LNCAP (cell line): ENCODE data around the gene LENG8.

ENCODE experiments used
- TF ChIP-seq, protein P1 (sequence below): fragments of 450-650 bp; IDR thresholded peaks from 2 replicates; pipeline ENCODE4 v1.5.1; 2017; ENCODE audit warnings: mild to moderate bottlenecking

Gene LENG8

DNA sequence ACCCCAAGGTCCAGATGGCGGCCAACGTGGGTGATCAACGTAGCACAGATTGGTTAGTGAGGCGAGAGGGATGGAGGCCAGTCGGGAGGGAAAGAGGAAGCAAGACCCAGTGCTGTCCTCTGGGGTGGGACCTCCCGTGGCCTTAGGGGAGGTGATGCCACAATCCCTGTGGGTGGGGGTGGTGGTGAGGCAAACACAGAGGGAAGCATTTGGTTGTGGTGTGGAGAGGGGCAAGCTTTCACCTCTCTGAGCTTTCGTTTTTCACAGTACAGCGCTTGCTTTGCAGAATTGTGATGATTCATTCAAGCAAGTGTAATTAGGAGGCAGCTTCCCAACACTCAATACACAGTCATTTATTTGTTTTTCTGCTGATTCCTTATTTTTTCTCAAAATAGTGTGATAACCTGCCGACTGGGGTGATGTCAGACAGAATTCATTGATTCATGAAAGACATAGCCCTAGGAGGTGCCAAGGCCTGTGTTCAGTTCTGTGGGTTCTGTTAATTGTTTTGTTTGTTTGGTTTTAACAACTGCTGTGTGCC is 2.4 kb downstream of the LENG8 start:
- TF ChIP-seq, protein P1, sequence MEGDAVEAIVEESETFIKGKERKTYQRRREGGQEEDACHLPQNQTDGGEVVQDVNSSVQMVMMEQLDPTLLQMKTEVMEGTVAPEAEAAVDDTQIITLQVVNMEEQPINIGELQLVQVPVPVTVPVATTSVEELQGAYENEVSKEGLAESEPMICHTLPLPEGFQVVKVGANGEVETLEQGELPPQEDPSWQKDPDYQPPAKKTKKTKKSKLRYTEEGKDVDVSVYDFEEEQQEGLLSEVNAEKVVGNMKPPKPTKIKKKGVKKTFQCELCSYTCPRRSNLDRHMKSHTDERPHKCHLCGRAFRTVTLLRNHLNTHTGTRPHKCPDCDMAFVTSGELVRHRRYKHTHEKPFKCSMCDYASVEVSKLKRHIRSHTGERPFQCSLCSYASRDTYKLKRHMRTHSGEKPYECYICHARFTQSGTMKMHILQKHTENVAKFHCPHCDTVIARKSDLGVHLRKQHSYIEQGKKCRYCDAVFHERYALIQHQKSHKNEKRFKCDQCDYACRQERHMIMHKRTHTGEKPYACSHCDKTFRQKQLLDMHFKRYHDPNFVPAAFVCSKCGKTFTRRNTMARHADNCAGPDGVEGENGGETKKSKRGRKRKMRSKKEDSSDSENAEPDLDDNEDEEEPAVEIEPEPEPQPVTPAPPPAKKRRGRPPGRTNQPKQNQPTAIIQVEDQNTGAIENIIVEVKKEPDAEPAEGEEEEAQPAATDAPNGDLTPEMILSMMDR, result no peak

DNA sequence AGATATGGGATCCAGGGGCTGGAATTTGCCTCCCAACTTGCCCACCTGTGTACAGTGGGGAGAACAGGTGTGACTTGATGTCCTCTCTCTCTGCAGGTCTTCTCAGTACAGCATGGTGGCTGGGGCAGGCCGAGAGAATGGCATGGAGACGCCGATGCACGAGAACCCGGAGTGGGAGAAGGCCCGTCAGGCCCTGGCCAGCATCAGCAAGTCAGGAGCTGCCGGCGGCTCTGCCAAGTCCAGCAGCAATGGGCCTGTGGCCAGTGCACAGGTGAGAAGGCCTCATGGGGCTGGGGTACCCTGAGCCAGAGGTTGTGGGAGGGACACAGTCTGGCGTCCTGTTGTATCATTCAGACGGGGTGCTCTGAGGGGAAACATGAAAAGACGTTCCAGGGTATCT is 3.0 kb downstream of the LENG8 start:
- TF ChIP-seq, protein P1, result no peak

DNA sequence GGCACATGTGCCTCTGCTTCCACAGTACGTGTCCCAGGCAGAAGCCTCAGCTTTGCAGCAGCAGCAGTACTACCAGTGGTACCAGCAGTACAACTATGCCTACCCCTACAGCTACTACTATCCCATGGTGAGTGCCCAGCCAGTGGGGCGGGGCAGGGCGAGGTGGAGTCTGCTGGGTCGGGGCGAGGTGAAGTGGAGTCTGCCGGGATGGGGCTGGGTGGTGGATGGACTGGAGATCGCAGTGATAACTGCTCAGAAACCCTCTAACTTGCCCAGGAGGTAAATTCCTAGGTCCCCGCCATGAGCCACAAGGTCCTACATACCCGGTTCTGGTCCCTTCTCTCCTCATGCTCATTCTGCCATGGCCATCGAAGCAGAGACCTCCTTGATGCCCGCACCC is 3.6 kb downstream of the LENG8 start:
- TF ChIP-seq, protein P1, result no peak

DNA sequence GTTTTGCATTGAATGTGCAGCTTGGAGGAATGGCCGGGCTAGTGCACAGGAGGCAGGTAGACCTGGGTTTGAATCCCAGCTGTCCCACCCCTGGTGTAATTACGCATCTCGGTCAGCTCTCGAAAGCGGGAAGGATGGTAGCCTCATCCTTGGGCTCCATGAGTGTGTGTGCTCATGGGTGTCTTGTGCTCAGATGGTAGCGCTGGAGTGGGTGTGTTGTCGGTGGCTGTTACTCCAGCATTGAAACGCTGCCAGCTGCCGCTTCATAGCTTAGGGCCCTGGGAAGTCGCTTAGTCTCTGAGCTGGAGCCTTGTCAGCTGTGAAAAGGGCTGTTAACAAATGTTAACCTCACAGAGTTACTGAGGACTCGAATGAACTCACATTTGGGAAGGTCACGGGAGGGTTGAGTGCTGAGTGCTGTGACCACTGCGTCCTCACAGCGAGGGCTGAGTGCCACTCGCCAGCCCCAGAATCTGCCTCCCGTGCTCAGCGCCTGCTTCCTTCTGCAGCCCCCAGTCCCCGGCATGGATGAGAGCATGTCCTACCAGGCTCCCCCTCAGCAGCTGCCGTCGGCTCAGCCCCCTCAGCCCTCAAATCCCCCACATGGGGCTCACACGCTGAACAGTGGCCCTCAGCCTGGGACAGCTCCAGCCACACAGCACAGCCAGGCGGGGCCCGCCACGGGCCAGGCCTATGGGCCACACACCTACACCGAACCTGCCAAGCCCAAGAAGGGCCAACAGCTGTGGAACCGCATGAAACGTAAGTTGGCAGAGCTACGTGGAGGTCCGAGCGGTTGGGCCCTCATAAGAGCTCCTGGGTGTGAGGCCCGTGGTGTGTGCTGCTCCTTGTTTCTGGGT is 5.2 kb downstream of the LENG8 start:
- TF ChIP-seq, protein P1, result no peak

DNA sequence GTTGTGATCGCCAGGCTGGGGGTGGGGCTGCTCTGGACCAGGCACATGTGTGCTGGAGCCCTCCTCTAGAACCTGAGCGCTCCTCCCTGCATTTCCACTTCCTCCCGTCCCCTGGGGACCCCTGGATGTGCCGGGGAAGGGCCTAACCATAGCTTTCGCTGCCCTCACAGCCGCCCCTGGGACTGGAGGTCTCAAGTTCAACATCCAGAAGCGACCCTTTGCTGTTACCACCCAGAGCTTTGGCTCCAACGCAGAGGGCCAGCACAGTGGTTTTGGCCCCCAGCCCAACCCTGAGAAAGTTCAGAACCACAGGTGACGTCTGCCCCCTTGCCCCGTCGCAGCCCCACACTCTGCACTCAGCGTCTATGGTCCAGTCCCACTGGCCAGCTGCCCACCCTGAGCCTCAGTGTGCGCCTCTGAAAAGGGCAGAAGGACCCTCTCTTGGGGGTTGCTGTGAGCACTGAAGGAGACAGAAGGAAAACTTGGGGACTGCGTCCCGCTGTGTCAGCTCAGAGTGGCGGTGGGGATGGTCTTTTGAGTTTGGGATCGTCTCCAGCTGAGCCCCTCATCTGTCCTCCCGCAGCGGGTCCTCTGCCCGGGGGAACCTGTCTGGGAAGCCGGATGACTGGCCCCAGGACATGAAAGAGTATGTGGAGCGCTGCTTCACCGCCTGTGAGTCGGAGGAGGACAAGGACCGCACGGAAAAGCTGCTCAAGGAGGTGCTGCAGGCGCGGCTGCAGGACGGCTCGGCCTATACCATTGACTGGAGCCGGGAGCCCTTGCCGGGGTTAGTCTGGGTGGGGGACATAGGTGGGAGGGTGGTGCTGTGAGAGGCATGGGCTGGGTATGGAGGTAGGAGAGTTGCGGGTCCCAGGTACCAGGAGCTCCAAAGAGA is 6.0 kb downstream of the LENG8 start:
- TF ChIP-seq, protein P1, result no peak

DNA sequence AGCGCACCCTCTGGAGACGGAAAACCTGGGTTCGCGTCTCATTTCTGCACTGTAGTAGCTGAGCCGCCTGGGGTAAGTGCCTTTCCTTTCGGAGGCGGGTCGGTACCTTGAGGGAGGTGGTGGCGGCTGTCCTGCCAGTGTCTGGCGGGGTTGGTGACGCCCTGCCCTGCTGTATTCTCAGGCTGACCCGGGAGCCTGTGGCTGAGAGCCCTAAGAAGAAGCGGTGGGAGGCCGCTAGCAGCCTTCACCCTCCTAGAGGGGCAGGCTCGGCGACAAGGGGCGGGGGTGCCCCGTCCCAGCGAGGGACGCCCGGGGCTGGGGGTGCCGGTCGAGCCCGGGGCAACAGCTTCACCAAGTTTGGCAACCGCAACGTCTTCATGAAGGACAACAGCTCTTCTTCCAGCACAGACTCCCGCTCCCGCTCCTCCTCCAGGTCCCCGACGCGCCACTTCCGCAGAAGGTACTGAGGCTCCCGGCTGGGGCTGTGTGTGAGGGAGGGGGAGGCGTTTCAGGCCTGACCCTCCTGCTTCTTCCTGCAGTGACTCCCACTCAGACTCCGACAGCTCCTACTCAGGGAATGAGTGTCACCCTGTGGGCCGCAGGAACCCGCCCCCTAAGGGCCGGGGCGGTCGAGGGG is 6.9 kb downstream of the LENG8 start:
- TF ChIP-seq, protein P1, result no peak
